Endodermal cell (in vitro differentiated cells): ENCODE results near the gene RDM1. TPM values are rescaled to one million over a fixed set of nuclear protein-coding genes. Genes with fewer than 3 reads are reported as not detected.

ENCODE experiments used
- DNase-seq: peaks from one replicate; pipeline ENCODE4 v3.0.0-alpha.2; 2017
- H3K27ac ChIP-seq: 2 replicates; pipeline ENCODE4 v1.5.1; 2013; ENCODE audit warnings: mild to moderate bottlenecking, low read depth, low read length, moderate library complexity
- H3K27me3 ChIP-seq: 2 replicates; pipeline ENCODE4 v1.6.1; 2013; ENCODE audit warnings: mild to moderate bottlenecking, low read length, moderate library complexity; ENCODE audit not compliant: insufficient read depth, control insufficient read depth, poor library complexity, severe bottlenecking
- H3K36me3 ChIP-seq: 2 replicates; pipeline ENCODE4 v1.7.0; 2013; ENCODE audit warnings: mild to moderate bottlenecking, low read length, moderate library complexity; ENCODE audit not compliant: control insufficient read depth, insufficient read depth
- H3K4me1 ChIP-seq: one replicate; pipeline ENCODE4 v1.7.0; 2013; ENCODE audit warnings: low read length; ENCODE audit not compliant: control insufficient read depth, insufficient read depth
- H3K4me3 ChIP-seq: 2 replicates; pipeline ENCODE4 v1.5.1; 2013; ENCODE audit warnings: mild to moderate bottlenecking, low read length, moderate library complexity
- H3K9ac ChIP-seq: 2 replicates; pipeline ENCODE4 v1.6.1; 2013; ENCODE audit warnings: mild to moderate bottlenecking, low read length, moderate library complexity; ENCODE audit not compliant: poor library complexity, severe bottlenecking; ENCODE audit errors: extremely low read depth
- H3K9me3 ChIP-seq: 2 replicates; pipeline ENCODE4 v1.6.1; 2013; ENCODE audit warnings: mild to moderate bottlenecking, low read length, moderate library complexity; ENCODE audit not compliant: control insufficient read depth
- H3K27ac Mint-ChIP-seq: 2 replicates; pipeline ENCODE4 v1.8.0; 2020; ENCODE audit warnings: mixed read lengths
- H3K27me3 Mint-ChIP-seq: 2 replicates; pipeline ENCODE4 v1.8.0; 2021; ENCODE audit warnings: mild to moderate bottlenecking, mixed read lengths; ENCODE audit not compliant: insufficient read depth
- H3K36me3 Mint-ChIP-seq: 2 replicates; pipeline ENCODE4 v1.8.0; 2020; ENCODE audit warnings: low read depth, mixed read lengths
- H3K4me1 Mint-ChIP-seq: 2 replicates; pipeline ENCODE4 v1.8.0; 2020; ENCODE audit warnings: mixed read lengths
- H3K4me3 Mint-ChIP-seq: 2 replicates; pipeline ENCODE4 v1.8.0; 2020; ENCODE audit warnings: mild to moderate bottlenecking, moderate library complexity, mixed read lengths
- H3K9me3 Mint-ChIP-seq: 2 replicates; pipeline ENCODE4 v1.8.0; 2020; ENCODE audit warnings: mild to moderate bottlenecking, mixed read lengths
- CTCF ChIP-seq: fragments of 200-600 bp; sonication (generic); conservative IDR thresholded peaks from 2 replicates; pipeline ENCODE4 v1.5.0; 2021; ENCODE audit warnings: antibody characterized with exemption, mild to moderate bottlenecking
- WGBS, 2 experiments: methylation state at CpG; one replicate each; pipeline versions ENCODE4 v1.1.5 to v1.1.7; 2013; ENCODE audit warnings: missing lambda C conversion rate in 2 of 2, mixed read lengths in 1 of 2; ENCODE audit not compliant: insufficient coverage in 1 of 2, insufficient read length in 1 of 2; 5-methylcytosine and 5-hydroxymethylcytosine counted together
- total RNA-seq, 2 donors: library from RNA; stranded (reverse); fragmentation: NEBNext Ultra II Directional in 1 of 2; extraction: Animal tissue kit (Norgen Biotek cat#: 25700) in 1 of 2; gene quantifications; 2 replicates in 1 of 2; 3 replicates in 1 of 2; pipeline ENCODE4 v1.2.1, GENCODE V29; 2021

The RDM1 gene
- total RNA-seq, 2 donors from 2014 or later = 5.3 to 14.2 TPM

GRCh38 chr17:35875800-35876139 is 54.8 kb downstream of the RDM1 start:
- H3K9me3 Mint-ChIP-seq = no peaks in the 10 kb centered on the region
- H3K27me3 ChIP-seq = no peaks in the 10 kb centered on the region
- TF ChIP-seq CTCF = no peak
- H3K36me3 Mint-ChIP-seq = no peaks in the 10 kb centered on the region
- no peaks in the 10 kb centered on the region for H3K4me1 Mint-ChIP-seq
- H3K27ac ChIP-seq = no peak overlapping the region
- 100% methylated on average over 1 of the region's 3 CpGs; no CpG with 5 or more reads in 1 of the 2 experiments for WGBS, 2 experiments
- no peak overlapping the region for H3K9ac ChIP-seq
- no peaks in the 10 kb centered on the region for H3K36me3 ChIP-seq
- no peak for DNase-seq
- no peak overlapping the region for H3K4me3 Mint-ChIP-seq
- H3K27me3 Mint-ChIP-seq = peaks cover 2% of the 10 kb centered on the region
- no peak overlapping the region for H3K27ac Mint-ChIP-seq
- H3K9me3 ChIP-seq = no peaks in the 10 kb centered on the region
- H3K4me1 ChIP-seq = no peaks in the 10 kb centered on the region
- no peak overlapping the region for H3K4me3 ChIP-seq

DNA sequence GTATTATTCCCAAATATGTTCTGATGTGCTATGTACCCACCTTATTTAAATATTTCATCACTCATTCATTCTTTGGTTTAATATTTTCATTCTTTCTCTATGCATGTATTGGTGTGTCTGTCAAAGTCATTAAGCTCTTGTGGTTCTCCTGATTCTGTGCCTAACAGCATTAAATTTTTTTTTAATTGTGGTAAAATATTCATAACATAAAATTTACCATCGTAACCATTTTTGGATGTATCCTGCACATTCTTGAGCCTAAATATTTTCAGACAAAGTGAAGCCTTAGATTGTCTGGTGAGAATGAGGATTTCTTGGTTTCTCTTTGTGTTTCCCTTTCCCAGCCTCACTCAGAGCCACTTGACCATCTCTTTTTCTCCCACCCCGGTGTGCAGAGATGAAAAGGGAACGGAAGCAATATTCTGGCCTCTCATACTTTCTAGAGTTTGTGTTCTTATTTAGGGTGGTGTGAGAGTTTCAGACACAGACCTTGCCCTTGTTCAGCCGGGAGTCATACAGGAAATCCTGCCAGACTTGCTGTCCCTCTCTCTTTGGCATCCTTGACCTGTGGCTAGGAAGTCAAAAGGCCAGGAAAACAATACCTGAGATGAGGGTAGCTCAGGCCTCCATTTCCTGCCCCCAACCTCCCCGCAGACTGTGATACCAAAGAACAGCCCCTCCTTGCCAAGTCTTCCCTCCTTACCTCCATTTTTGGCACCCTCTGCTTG is 55.3 kb downstream of the RDM1 start:
- Histone ChIP-seq H3K27ac (no peak overlapping the region), H3K4me3 (no peak overlapping the region), H3K27me3 (no peaks in the 10 kb centered on the region), H3K4me1 (no peaks in the 10 kb centered on the region), H3K9ac (no peak overlapping the region), H3K36me3 (no peaks in the 10 kb centered on the region), H3K9me3 (no peaks in the 10 kb centered on the region)
- Mint-ChIP-seq H3K4me3 (no peak overlapping the region), H3K9me3 (no peaks in the 10 kb centered on the region), H3K27ac (no peak overlapping the region), H3K4me1 (no peaks in the 10 kb centered on the region), H3K27me3 (peaks cover 2% of the 10 kb centered on the region), H3K36me3 (no peaks in the 10 kb centered on the region)
- TF ChIP-seq CTCF = no peak
- WGBS, 2 experiments = 80 to 86% methylated on average over 1 to 3 of the region's 5 CpGs
- DNase-seq = no peak

DNA sequence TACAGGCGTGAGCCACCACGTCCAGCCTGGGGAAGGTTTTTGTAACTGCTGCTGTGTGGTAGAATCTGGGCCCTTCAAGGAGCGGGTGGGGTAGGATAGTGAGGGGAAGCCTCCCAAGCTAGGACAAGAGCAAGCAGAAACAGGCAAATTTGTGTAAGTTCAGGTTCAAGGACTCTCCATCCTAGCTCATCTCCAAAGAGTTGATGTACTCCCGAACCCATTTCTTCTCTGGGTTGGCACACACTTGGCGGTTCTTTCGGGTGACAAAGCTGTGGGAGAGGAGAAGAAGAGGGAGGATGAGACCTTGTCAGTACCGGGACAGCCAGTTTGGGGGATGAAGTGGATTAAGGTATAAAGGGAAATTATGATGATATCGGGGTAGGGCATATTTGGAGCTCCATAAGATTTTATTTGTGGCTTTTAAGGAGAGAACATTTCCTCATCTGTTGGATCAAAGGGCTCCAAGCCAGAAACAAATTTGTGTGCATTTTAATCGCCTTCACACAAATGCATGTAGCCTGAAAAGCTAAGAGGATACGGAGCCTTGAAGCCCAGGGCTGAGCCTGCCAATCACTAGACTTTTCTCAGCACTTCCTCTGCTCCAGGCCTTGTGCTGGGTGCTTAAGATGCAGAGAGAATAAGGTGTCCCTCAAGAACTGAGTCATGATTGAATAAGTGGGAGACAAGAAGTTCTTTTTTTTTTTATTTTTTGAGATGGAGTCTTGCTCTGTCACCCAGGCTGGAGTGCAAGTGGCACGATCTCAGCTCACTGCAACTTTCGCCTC is 58.2 kb downstream of the RDM1 start:
- no peaks in the 10 kb centered on the region for H3K9me3 Mint-ChIP-seq
- peaks cover 4% of the 10 kb centered on the region for H3K4me1 Mint-ChIP-seq
- no peaks in the 10 kb centered on the region for H3K36me3 Mint-ChIP-seq
- H3K36me3 ChIP-seq = no peaks in the 10 kb centered on the region
- H3K9me3 ChIP-seq = no peaks in the 10 kb centered on the region
- no peak overlapping the region for H3K4me3 Mint-ChIP-seq
- H3K4me3 ChIP-seq = no peak overlapping the region
- H3K27ac ChIP-seq = no peak overlapping the region
- H3K27me3 Mint-ChIP-seq = no peaks in the 10 kb centered on the region
- no peaks in the 10 kb centered on the region for H3K4me1 ChIP-seq
- no peak for DNase-seq
- no peak for TF ChIP-seq CTCF
- H3K27me3 ChIP-seq = no peaks in the 10 kb centered on the region
- no peak overlapping the region for H3K9ac ChIP-seq
- H3K27ac Mint-ChIP-seq = no peak overlapping the region
- 94 to 100% methylated on average over 7 to 12 of the region's 12 CpGs for WGBS, 2 experiments
